ENCODE results near the gene HCN1. TPM values are rescaled to one million over a fixed set of nuclear protein-coding genes. Genes with fewer than 3 reads are reported as not detected.

HCN1 gene
- under 0.01 TPM in 2 replicates for total RNA-seq

DNA sequence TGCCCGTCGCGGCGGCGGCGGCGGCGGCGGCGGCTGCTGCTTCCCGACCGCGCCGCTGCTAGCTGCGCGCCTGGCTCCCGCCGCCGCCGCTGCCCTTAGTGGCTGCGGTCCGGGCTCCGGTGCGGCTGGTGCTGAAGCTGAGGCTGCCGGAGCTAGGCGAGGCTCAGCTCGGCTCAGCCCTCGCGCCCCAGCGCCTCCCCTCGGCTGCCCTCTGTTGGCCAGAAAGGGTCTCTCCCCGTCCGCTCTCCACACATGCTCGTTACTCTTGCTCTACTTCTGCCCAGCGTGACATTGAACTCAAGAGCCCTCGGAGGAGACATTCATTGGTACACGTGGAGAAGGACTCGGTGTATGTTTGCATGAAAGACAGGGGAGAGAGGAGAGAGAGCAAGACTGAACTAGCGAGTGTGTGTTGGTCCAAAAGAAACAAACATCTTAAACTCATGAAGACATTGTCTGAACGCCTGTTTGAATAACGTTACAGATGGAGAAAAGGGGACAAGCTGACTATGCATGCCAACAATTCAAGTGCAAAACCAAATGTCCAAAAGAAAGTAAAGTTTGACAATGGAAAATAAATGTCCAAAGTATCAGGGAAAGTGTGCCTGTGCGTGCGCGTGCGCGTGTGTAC, at the start of gene HCN1:
Gene HCN1 (minus strand): TSS at position 175 of the 631 bp plus-strand sequence.
- TF ChIP-seq, protein P1, sequence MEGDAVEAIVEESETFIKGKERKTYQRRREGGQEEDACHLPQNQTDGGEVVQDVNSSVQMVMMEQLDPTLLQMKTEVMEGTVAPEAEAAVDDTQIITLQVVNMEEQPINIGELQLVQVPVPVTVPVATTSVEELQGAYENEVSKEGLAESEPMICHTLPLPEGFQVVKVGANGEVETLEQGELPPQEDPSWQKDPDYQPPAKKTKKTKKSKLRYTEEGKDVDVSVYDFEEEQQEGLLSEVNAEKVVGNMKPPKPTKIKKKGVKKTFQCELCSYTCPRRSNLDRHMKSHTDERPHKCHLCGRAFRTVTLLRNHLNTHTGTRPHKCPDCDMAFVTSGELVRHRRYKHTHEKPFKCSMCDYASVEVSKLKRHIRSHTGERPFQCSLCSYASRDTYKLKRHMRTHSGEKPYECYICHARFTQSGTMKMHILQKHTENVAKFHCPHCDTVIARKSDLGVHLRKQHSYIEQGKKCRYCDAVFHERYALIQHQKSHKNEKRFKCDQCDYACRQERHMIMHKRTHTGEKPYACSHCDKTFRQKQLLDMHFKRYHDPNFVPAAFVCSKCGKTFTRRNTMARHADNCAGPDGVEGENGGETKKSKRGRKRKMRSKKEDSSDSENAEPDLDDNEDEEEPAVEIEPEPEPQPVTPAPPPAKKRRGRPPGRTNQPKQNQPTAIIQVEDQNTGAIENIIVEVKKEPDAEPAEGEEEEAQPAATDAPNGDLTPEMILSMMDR (IDR thresholded peaks at IDR 0.05; ENCODE audit: insufficient read depth, low read depth, low read length), result peak; percentile 46
- DNase-seq (ENCODE audit: low read depth), result peak; percentile 18
- no peak within 1 kb of the TSS for H3K4me3 ChIP-seq (ENCODE audit: low read depth, low read length)

DNA sequence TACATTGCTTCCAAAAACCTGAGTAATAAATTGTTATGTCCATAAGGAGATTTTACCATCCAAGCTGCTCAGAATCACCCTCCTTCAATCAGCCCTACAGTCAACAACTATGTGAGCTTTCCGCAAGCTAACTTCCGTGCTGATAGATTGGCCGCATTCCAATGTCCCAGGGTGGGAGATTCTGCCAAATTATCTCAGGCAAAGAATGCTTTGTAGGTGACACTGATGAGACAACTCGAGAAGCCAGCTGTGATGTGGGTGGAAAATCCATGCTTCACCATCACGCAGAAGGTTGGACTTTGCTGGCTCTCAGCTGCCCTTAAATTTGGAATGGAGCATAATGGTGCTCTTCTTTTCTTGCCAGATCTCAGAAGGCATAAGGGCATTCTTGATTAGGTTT, 44.9 kb upstream of the HCN1 start:
- no peak for DNase-seq (ENCODE audit: low read depth)
- no peak overlapping the region for H3K4me3 ChIP-seq (ENCODE audit: low read depth, low read length)
- TF ChIP-seq, protein P1 (IDR thresholded peaks at IDR 0.05; ENCODE audit: insufficient read depth, low read depth, low read length), result no peak

DNA sequence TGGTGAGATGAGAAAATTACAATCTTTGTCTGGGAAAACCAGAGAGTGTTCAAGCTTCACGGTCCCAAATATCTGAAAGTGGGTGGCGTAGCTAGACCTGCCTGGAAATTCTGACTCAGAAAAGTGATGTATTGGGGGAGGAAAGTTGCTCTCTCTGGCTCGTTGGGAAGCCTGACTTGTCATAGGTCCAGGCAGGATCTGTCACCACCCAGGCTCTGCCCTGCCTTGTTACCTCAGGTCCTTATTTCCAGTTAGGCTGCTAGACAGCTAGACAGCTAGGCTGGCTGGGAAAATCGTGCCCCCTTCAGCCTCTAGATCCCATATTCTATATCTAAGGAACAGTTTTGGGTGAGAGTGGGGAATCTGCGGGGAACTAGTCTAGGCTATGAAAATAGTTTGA, 41.0 kb upstream of the HCN1 start:
- TF ChIP-seq, protein P1 (IDR thresholded peaks at IDR 0.05; ENCODE audit: insufficient read depth, low read depth, low read length), result no peak
- no peak overlapping the region for H3K4me3 ChIP-seq (ENCODE audit: low read depth, low read length)

DNA sequence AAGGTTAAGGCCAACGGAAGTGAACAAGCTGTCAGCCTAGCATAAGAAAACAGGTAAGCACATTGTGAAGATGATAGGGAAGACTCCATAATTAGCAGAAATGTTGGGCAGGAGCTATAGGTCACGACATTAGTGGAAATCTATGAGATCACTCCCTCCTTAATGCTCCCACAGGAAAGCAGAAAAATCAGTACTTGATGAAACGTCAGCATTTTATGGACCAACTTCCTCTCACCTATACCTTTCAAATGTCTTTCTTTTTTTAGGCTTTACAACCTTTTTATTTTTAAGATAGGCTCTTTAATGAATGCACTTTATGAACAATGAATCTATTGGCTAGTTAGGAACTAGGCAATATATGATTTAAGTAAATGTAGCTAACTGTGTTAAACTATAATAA, 29.4 kb upstream of the HCN1 start:
- DNase-seq (ENCODE audit: low read depth), result no peak
- TF ChIP-seq, protein P1 (IDR thresholded peaks at IDR 0.05; ENCODE audit: insufficient read depth, low read depth, low read length), result no peak
- H3K4me3 ChIP-seq (ENCODE audit: low read depth, low read length), result no peak overlapping the region

More for the DNA sequence above, 41.0 kb upstream of the HCN1 start:
- DNase-seq (ENCODE audit: low read depth), result no peak

DNA sequence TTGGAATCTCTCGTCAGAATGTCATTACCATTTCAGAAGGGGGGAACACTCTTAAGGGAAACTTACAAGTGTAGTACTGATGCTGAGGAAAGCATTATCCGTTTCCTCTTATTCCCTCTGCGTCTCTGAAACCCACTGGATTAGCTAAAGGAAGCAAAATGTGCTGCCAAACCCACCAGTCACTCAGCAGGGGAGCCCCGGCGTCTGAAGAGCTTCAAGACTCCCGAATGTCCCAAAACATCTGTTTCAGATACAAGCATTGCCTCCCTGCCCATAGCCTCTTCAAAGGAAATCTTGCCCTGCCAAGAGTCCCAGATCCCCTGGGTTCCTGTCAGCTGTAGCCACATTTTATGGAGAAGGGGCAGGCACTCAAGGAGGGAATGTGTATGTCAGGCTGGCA, 1.0 kb upstream of the HCN1 start:
- TF ChIP-seq, protein P1 (IDR thresholded peaks at IDR 0.05; ENCODE audit: insufficient read depth, low read depth, low read length), result no peak
- no peak overlapping the region for H3K4me3 ChIP-seq (ENCODE audit: low read depth, low read length)
- no peak for DNase-seq (ENCODE audit: low read depth)

DNA sequence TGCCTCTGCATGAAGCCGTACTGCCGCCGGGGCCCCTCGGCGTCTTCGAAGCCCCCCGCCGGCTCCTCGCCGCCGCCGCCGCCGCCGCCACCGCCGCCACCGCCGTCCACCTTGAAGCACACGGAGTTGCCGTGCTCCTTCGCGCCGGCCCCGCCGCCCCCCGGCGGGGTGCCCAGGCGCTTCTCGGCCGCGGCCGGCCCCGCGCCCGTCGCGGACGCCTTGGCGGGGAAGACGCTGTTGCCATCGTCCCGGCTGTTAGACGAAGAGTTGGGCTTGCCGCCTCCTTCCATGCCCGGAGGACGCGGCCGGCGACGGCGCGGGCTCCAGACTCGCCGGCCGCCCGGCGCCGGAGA, 400 bp downstream of the HCN1 start:
- no peak for DNase-seq (ENCODE audit: low read depth)
- no peak overlapping the region for H3K4me3 ChIP-seq (ENCODE audit: low read depth, low read length)
- TF ChIP-seq, protein P1 (IDR thresholded peaks at IDR 0.05; ENCODE audit: insufficient read depth, low read depth, low read length), result no peak

Data from fibroblast of villous mesenchyme (primary cell).